HUES48 (cell line): ENCODE results near the gene CRYGN.

Experiments
- H3K27ac ChIP-seq: one replicate; pipeline ENCODE4 v1.7.0; 2013; ENCODE audit warnings: low read depth, low read length, inconsistent platforms
- H3K27me3 ChIP-seq: 2 replicates; pipeline ENCODE4 v1.6.1; 2013; ENCODE audit warnings: mild to moderate bottlenecking, low read length; ENCODE audit not compliant: control insufficient read depth, insufficient read depth
- H3K36me3 ChIP-seq: 2 replicates; pipeline ENCODE4 v1.6.1; 2013; ENCODE audit warnings: low read length; ENCODE audit not compliant: control insufficient read depth, insufficient read depth
- H3K4me1 ChIP-seq: 2 replicates; pipeline ENCODE4 v1.6.1; 2013; ENCODE audit warnings: mild to moderate bottlenecking, low read length; ENCODE audit not compliant: control insufficient read depth, insufficient read depth
- H3K4me3 ChIP-seq: 2 replicates; pipeline ENCODE4 v1.5.1; 2013; ENCODE audit warnings: mild to moderate bottlenecking, low read depth, low read length
- H3K9ac ChIP-seq: 2 replicates; pipeline ENCODE4 v1.6.1; 2013; ENCODE audit warnings: mild to moderate bottlenecking, low read depth, low read length, moderate library complexity
- H3K9me3 ChIP-seq: 2 replicates; pipeline ENCODE4 v1.6.1; 2013; ENCODE audit warnings: low read length; ENCODE audit not compliant: control insufficient read depth, insufficient read depth

CRYGN gene

GRCh38 chr7:151430391-151431205 is 9.3 kb downstream of the CRYGN start:
- Histone ChIP-seq H3K36me3 (no peaks in the 10 kb centered on the region), H3K27me3 (no peaks in the 10 kb centered on the region; the same call in 1 of the 2 replicates), H3K9ac (no peak overlapping the region), H3K27ac (no peak overlapping the region), H3K4me3 (no peak overlapping the region), H3K9me3 (no peaks in the 10 kb centered on the region), H3K4me1 (peaks cover 24% of the 10 kb centered on the region)

GRCh38 chr7:151429560-151430331 is 10.2 kb downstream of the CRYGN start:
- Histone ChIP-seq H3K36me3 (no peaks in the 10 kb centered on the region), H3K27me3 (no peaks in the 10 kb centered on the region; the same call in 1 of the 2 replicates), H3K4me1 (peaks cover 24% of the 10 kb centered on the region), H3K9ac (no peak overlapping the region), H3K9me3 (no peaks in the 10 kb centered on the region), H3K4me3 (no peak overlapping the region), H3K27ac (no peak overlapping the region)

GRCh38 chr7:151429237-151429559 is 10.7 kb downstream of the CRYGN start:
- Histone ChIP-seq H3K4me3 (no peak overlapping the region), H3K4me1 (peaks cover 24% of the 10 kb centered on the region), H3K9ac (no peak overlapping the region), H3K36me3 (no peaks in the 10 kb centered on the region), H3K9me3 (no peaks in the 10 kb centered on the region), H3K27ac (peak overlapping the region; percentile 56), H3K27me3 (no peaks in the 10 kb centered on the region; the same call in 1 of the 2 replicates)

GRCh38 chr7:151428378-151429236 is 11.3 kb downstream of the CRYGN start:
- Histone ChIP-seq H3K27me3 (no peaks in the 10 kb centered on the region; the same call in 1 of the 2 replicates), H3K9me3 (no peaks in the 10 kb centered on the region), H3K36me3 (no peaks in the 10 kb centered on the region), H3K27ac (peak overlapping the region; percentile 56), H3K4me3 (no peak overlapping the region), H3K4me1 (peaks cover 24% of the 10 kb centered on the region), H3K9ac (no peak overlapping the region)

GRCh38 chr7:151427705-151428377 is 12.1 kb downstream of the CRYGN start:
- H3K4me1 ChIP-seq, result peaks cover 24% of the 10 kb centered on the region
- no peak overlapping the region for H3K27ac ChIP-seq
- no peak overlapping the region for H3K4me3 ChIP-seq
- no peaks in the 10 kb centered on the region; the same call in 1 of the 2 replicates for H3K27me3 ChIP-seq
- no peak overlapping the region for H3K9ac ChIP-seq
- H3K9me3 ChIP-seq, result no peaks in the 10 kb centered on the region
- H3K36me3 ChIP-seq, result no peaks in the 10 kb centered on the region

- Histone ChIP-seq H3K27ac (no peak overlapping the region), H3K27me3 (peaks cover 1% of the 10 kb centered on the region; the same call in 1 of the 2 replicates), H3K9ac (no peak overlapping the region), H3K4me1 (peaks cover 24% of the 10 kb centered on the region), H3K9me3 (no peaks in the 10 kb centered on the region), H3K36me3 (no peaks in the 10 kb centered on the region), H3K4me3 (no peak overlapping the region)
Observed at GRCh38 chr7:151426904-151427704, 12.8 kb downstream of the CRYGN start.

GRCh38 chr7:151426441-151426903 is 13.5 kb downstream of the CRYGN start:
- Histone ChIP-seq H3K27ac (no peak overlapping the region), H3K4me1 (peaks cover 24% of the 10 kb centered on the region), H3K9me3 (no peaks in the 10 kb centered on the region), H3K27me3 (peaks cover 4% of the 10 kb centered on the region; the same call in 1 of the 2 replicates), H3K4me3 (no peak overlapping the region), H3K9ac (no peak overlapping the region), H3K36me3 (no peaks in the 10 kb centered on the region)

- Histone ChIP-seq H3K9me3 (no peaks in the 10 kb centered on the region), H3K27me3 (peaks cover 4% of the 10 kb centered on the region; the same call in 1 of the 2 replicates), H3K9ac (no peak overlapping the region), H3K27ac (no peak overlapping the region), H3K4me3 (no peak overlapping the region), H3K36me3 (no peaks in the 10 kb centered on the region), H3K4me1 (peaks cover 24% of the 10 kb centered on the region)
Observed at GRCh38 chr7:151425670-151426440, 14.1 kb downstream of the CRYGN start.

GRCh38 chr7:151424799-151425198 is 15.1 kb downstream of the CRYGN start:
- Histone ChIP-seq H3K4me3 (no peak overlapping the region), H3K27ac (no peak overlapping the region), H3K27me3 (peaks cover 4% of the 10 kb centered on the region; the same call in 1 of the 2 replicates), H3K9ac (no peak overlapping the region), H3K4me1 (peaks cover 18% of the 10 kb centered on the region; the same call in 1 of the 2 replicates), H3K36me3 (no peaks in the 10 kb centered on the region), H3K9me3 (no peaks in the 10 kb centered on the region)
